Kasumi-1 (cell line): ENCODE results near the gene PITPNC1.

Experiments used
- DNase-seq, 2 experiments: peaks; one replicate each; lab custom pipeline; 2025; lab: John Stamatoyannopoulos, UW

Gene PITPNC1

DNA sequence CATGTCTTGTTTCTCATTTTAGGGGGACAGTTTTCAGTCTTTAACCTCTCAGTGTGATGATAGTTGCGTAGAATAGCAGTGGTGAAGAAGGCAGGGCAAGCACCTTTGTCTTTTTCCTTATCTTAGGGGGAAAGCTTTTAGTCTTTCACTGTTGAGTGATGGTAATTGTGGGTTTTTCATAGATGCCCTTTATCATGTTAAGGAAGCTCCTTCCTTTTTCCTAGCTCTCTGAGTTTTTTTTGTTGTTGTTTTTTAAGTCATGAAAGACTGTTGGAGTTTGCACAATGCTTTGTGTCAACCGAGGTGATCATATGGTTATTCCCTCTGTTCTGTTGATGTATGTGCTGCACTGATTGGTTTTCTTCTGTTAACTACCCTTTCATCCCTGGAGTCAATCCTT, 356.4 kb downstream of the PITPNC1 start:
- no peak for DNase-seq

- DNase-seq, result no peak
Measured at GRCh38 chr17:67737145-67737544, 360.1 kb downstream of the PITPNC1 start.

GRCh38 chr17:67742025-67742424, 364.9 kb downstream of the PITPNC1 start:
- no peak for DNase-seq
